ENCODE data around the gene EPYC.
"Not testable (repeated sequence)": the region's sequence is repeated elsewhere in the genome, so short reads cannot be mapped to it uniquely, and the experiment has no call there.

Gene EPYC

GRCh38 chr12:90991952-90992465 is 12.8 kb downstream of the EPYC start:
- no peak for DNase-seq (ENCODE audit: low read depth)

DNA sequence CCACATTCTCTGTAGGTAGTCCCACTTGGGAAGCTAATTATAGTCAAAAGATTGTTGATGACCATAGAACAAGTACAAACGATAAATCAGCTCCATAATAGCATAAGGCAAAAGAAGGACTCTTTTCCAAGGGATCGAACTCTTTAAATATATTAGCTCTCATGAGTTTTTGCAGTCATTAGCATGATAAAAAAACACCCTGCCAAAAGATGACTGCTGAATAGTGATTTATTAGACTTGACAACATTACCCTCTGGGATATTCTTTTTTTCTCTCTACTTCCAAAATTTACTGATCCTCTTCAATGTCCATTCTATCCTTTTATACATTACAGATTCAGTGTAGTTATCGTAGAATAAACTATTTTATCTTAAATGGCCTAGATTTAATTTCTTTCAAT is 14.2 kb downstream of the EPYC start:
- no peak for DNase-seq (ENCODE audit: low read depth)

- no peak for DNase-seq (ENCODE audit: low read depth)
Measured at GRCh38 chr12:90989686-90990111, 15.1 kb downstream of the EPYC start.

- DNase-seq (ENCODE audit: low read depth): no peak
Measured at GRCh38 chr12:90987520-90987919, 17.3 kb downstream of the EPYC start.

DNA sequence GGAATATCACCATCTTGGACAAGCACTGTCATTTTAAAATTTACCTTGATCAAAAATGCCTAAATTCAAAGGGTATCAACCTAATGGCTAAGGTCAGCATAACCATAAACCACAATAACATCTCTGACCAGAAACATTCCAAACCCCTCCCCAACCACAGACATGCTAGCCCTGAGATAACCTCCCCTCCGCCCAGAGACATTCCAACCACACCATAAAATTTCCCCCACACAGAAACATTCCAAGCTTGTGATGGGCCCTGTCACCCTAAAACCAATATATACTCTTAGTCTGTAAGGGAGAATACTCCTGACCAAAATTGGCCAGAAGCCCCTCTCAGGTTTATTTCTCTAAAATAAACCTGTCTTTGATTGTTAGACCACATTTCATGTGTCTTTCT is 17.7 kb downstream of the EPYC start:
- DNase-seq (ENCODE audit: low read depth): no peak

DNA sequence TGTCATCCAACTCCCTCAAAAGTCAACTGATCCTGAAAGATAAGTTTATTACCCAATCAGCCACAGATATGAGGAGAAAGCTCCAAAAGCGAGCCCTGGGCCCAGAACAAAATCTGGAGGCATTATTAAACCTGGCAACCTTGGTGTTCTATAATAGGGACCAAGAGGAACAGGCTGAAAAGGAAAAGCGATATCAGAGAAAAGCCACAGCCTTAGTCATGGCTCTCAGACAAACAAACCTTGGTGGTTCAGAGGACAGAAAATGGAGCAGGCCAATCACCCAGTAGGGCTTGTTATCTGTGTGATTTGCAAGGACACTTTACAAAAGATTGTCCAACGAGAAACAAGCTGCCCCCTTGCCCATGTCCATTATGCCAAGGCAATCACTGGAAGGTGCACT is 19.4 kb downstream of the EPYC start:
- not testable (repeated sequence) for DNase-seq (ENCODE audit: low read depth)

GRCh38 chr12:90984114-90984513 is 20.7 kb downstream of the EPYC start:
- no peak for DNase-seq (ENCODE audit: low read depth)

GRCh38 chr12:90982170-90982569 is 22.6 kb downstream of the EPYC start:
- no peak for DNase-seq (ENCODE audit: low read depth)

- no peak for DNase-seq (ENCODE audit: low read depth)
Measured at GRCh38 chr12:90979951-90980350, 24.8 kb downstream of the EPYC start.

DNA sequence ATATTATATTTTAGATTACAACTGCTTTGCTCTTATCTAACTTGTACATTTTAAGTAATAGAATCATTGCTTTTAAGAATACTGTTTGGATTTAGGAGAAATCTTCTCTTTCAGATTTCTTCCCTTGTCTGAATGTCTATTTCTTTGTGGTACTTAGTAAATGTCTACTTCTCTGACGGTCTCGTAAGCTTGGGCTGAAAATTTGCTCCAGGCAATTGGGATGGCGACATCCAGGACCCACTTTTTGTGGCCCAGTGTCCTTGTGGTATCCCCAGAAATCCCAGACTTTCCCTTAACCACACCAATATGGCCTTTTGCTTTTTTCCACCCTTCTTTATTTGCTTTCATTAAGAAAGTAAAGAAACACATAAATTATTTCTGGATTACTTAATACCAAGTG is 25.8 kb downstream of the EPYC start:
- DNase-seq (ENCODE audit: low read depth): no peak

- DNase-seq (ENCODE audit: low read depth): peak; percentile 44
Measured at GRCh38 chr12:90978117-90978770, 26.5 kb downstream of the EPYC start.

DNA sequence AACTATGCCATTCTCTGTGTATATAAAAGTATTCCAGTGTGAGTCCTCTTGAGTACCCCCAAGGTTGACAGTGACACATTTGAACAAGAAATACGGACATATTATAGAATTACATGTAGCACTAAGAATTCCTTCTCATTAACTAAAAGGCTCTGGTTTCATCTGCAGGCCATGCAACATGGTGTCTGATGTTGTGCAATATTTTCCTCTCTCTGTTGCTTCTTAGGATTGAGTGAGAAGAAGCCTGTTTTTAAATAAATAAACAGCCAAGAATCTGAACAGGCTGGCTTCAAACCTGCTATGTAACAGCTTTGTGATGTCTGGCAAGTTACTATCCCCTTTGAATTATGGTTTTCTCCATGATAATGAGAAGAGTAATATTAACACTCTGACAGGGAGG is 27.5 kb downstream of the EPYC start:
- no peak for DNase-seq (ENCODE audit: low read depth)

- peak; percentile 38 for DNase-seq (ENCODE audit: low read depth)
Measured at GRCh38 chr12:90974286-90974685, 30.5 kb downstream of the EPYC start.

- DNase-seq (ENCODE audit: low read depth): no peak
Measured at GRCh38 chr12:90972226-90972625, 32.5 kb downstream of the EPYC start.

GRCh38 chr12:90970911-90971310 is 33.9 kb downstream of the EPYC start:
- no peak for DNase-seq (ENCODE audit: low read depth)

DNA sequence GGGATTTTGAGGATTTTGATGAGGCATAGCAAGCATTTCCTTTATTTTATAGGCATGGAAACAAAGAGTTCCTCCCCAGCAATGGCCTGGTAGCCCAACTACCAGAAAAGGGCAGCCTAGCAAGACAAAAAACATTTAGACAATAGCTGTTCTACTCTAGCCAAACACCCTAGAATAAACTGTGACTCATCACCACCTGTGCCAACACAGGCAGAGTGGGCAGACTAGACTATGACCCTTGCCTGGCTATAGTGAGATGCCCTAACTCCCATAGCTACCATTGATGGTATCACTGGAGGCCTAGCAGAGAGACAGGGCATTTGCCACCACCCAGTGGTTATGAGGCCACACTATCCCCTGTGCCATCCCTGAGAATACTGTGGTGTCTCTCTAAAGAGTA is 34.3 kb downstream of the EPYC start:
- DNase-seq (ENCODE audit: low read depth): no peak

GRCh38 chr12:90969851-90970250 is 34.9 kb downstream of the EPYC start:
- DNase-seq (ENCODE audit: low read depth): no peak

GRCh38 chr12:90969346-90969745 is 35.4 kb downstream of the EPYC start:
- no peak for DNase-seq (ENCODE audit: low read depth)

- no peak for DNase-seq (ENCODE audit: low read depth)
Measured at GRCh38 chr12:90965204-90965603, 39.6 kb downstream of the EPYC start.

DNA sequence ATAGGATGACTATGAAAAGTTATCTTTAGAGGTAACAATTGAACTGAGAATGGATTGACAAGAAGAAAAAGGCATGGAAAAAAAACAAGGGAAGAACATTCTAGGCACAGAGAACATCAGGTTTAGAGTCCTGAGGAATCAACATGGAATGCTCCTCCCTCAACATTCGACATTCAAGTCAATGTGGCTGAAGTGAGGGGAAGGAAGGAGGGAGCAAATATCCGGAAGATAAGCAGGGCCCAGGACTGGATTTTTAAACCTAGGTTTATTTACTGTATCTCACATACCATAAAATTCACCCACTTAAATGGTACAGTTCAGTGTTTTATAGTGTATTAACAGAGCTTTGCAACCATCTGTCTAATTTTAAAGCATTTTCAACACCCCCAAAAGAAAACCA is 40.2 kb downstream of the EPYC start:
- no peak for DNase-seq (ENCODE audit: low read depth)

GRCh38 chr12:90963946-90964345 is 40.8 kb downstream of the EPYC start:
- no peak for DNase-seq (ENCODE audit: low read depth)

- no peak for DNase-seq (ENCODE audit: low read depth)
Measured at GRCh38 chr12:90961154-90961553, 43.6 kb downstream of the EPYC start.

DNA sequence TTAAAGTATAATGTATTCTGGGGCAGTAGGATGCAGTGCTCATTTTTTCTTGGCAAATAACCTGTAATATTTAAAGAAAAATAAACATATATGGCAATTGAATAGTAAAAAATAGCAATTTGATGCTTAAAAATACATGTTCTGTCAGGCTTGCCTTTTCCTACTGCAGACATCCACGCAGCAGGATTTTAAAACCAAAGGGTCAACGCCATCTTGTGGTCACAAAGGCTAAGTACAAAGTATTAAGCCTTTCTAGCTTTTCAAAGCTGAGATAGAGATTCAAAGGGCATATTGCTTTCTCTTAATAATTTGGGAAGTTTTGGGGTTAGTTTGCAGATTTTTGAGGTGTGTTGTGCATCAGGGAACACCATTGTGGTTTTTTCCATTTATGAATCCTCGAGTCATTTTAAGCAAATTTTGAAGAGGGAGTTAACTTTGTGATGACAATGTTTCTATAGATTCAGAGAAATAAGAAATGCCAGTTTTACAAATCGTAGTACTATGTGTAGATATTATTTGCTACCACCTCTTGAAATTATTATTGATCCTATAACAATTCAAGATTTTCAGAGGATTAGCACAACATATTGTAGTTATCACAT is 45.1 kb downstream of the EPYC start:
- no peak for DNase-seq (ENCODE audit: low read depth)

GRCh38 chr12:90959032-90959431 is 45.7 kb downstream of the EPYC start:
- DNase-seq (ENCODE audit: low read depth): no peak

All from non-pigmented ciliary epithelial cell (primary cell).